Measurements from ENCODE around the gene NMBR. TPM values are rescaled to one million over a fixed set of nuclear protein-coding genes. Genes with fewer than 3 reads are reported as not detected.

The NMBR gene
- total RNA-seq, 1 donor from 2014 or later, result 0.22 TPM

DNA sequence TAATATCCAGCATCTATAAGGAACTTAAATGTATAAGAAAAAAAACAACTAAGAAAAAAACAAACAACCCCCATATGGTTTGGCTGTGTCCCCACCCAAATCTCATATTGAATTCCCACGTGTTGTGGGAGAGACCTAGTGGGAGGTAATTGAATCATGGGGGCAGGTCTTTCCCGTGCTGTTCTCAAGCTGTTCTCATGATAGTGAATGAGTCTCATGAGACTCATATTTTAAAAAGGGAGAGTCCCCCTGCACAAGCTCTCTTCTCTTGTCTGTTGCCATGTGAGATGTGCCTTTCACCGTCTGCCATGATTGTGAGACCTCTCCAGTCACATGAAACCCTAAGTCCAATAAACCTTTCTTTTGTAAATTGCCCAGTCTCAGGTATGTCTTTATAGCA, 119.8 kb downstream of the NMBR start:
- DNase-seq (ENCODE audit: extremely low spot score, unreplicated experiment), result no peak
- TF ChIP-seq, protein P1, sequence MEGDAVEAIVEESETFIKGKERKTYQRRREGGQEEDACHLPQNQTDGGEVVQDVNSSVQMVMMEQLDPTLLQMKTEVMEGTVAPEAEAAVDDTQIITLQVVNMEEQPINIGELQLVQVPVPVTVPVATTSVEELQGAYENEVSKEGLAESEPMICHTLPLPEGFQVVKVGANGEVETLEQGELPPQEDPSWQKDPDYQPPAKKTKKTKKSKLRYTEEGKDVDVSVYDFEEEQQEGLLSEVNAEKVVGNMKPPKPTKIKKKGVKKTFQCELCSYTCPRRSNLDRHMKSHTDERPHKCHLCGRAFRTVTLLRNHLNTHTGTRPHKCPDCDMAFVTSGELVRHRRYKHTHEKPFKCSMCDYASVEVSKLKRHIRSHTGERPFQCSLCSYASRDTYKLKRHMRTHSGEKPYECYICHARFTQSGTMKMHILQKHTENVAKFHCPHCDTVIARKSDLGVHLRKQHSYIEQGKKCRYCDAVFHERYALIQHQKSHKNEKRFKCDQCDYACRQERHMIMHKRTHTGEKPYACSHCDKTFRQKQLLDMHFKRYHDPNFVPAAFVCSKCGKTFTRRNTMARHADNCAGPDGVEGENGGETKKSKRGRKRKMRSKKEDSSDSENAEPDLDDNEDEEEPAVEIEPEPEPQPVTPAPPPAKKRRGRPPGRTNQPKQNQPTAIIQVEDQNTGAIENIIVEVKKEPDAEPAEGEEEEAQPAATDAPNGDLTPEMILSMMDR (conservative IDR thresholded peaks at IDR 0.05), result no peak
- Mint-ChIP-seq H3K9me3 (peaks cover 19% of the 10 kb centered on the region), H3K4me3 (no peak overlapping the region), H3K27ac (no peak overlapping the region), H3K27me3 (no peaks in the 10 kb centered on the region), H3K36me3 (no peaks in the 10 kb centered on the region), H3K4me1 (ENCODE audit: unreplicated experiment) (no peaks in the 10 kb centered on the region)

GRCh38 chr6:142026471-142026870, 120.5 kb downstream of the NMBR start:
- no peak overlapping the region for H3K4me3 Mint-ChIP-seq
- peaks cover 19% of the 10 kb centered on the region for H3K9me3 Mint-ChIP-seq
- TF ChIP-seq, protein P1 (conservative IDR thresholded peaks at IDR 0.05), result no peak
- peak overlapping the region; percentile 3 for H3K27ac Mint-ChIP-seq
- H3K27me3 Mint-ChIP-seq, result no peaks in the 10 kb centered on the region
- no peak for DNase-seq (ENCODE audit: extremely low spot score, unreplicated experiment)
- no peaks in the 10 kb centered on the region for H3K36me3 Mint-ChIP-seq
- H3K4me1 Mint-ChIP-seq (ENCODE audit: unreplicated experiment), result no peaks in the 10 kb centered on the region

Other genes starting within 250 kb of the NMBR start
- not detected in 2 replicates for gene GJE1, start 14.2 kb downstream of the NMBR start, total RNA-seq (ENCODE audit: low replicate concordance)
- 49.9 and 53.7 TPM in 2 replicates for gene VTA1, start 141 bp upstream of the NMBR start, total RNA-seq (ENCODE audit: low replicate concordance)
- gene ADGRG6, start 154.9 kb upstream of the NMBR start, total RNA-seq (ENCODE audit: low replicate concordance), result 26.7 and 72.3 TPM in 2 replicates

All from type B pancreatic cell (in vitro differentiated cells).